Testis (tissue), 3 donors: ENCODE measurements around the gene ZNF667. TPM values are rescaled to one million over a fixed set of nuclear protein-coding genes. Genes with fewer than 3 reads are reported as not detected.
A peak's percentile ranks its signal among the peaks of the same experiment; 100 is the strongest.

Source experiments
- DNase-seq: peaks from one replicate; pipeline ENCODE4 v3.0.0-alpha.2; 2019
- H3K27ac ChIP-seq, 2 donors: fragments of 200-600 bp; sonication (generic); one replicate each; pipeline ENCODE4 v1.5.1; 2019
- H3K27me3 ChIP-seq: fragments of 200-600 bp; sonication (generic); one replicate; pipeline ENCODE4 v1.5.1; 2019
- H3K36me3 ChIP-seq: fragments of 200-600 bp; sonication (generic); one replicate; pipeline ENCODE4 v1.5.1; 2017; ENCODE audit warnings: low read depth; ENCODE audit errors: missing control alignments
- H3K4me1 ChIP-seq: fragments of 200-600 bp; sonication (generic); one replicate; pipeline ENCODE4 v1.5.1; 2019
- H3K4me3 ChIP-seq, 2 donors: fragments of 200-600 bp; sonication (generic); one replicate each; pipeline ENCODE4 v1.5.1; 2017 to 2019
- H3K9me3 ChIP-seq: fragments of 200-600 bp; sonication (generic); one replicate; pipeline ENCODE4 v1.5.1; 2017
- CTCF ChIP-seq, 3 experiments: fragments of 450-650 bp in 2 of 3; fragments of 200-600 bp in 1 of 3; sonication (generic) in 1 of 3; IDR thresholded peaks; one replicate each; pipeline ENCODE4 v1.5.1; 2016 to 2019; ENCODE audit warnings: antibody characterized with exemption in 3 of 3, mild to moderate bottlenecking in 2 of 3, moderate library complexity in 1 of 3
- POLR2A ChIP-seq: fragments of 450-650 bp; IDR thresholded peaks from one replicate; pipeline ENCODE4 v1.6.1; 2017; ENCODE audit warnings: antibody characterized with exemption, mild to moderate bottlenecking, moderate library complexity
- WGBS, 2 donors: methylation state at CpG; one replicate each; pipeline ENCODE4 v1.1.5; 2018; 5-methylcytosine and 5-hydroxymethylcytosine counted together
- intact Hi-C: fragments of 100-400 bp; cut with DNase I; formaldehyde crosslinking; loops from one replicate; pipeline ENCODE4 v1.15.1; 2023; ENCODE audit warnings: low total_unique reads
- polyA plus RNA-seq: library from polyadenylated mRNA; stranded (reverse); fragments of 350-450 nt; fragmentation: Illumina TruSeq; extraction: RNeasy Lipid Tissue Mini Kit (QIAGEN cat#74804); gene quantifications from one replicate; pipeline ENCODE4 v1.2.3, GENCODE V29; 2014; ENCODE audit warnings: low read depth, low replicate concordance; ENCODE audit not compliant: insufficient read depth
- total RNA-seq, 2 donors: library from RNA; depleted of rRNA; stranded (reverse); fragments of >200 nt; gene quantifications; one replicate each; pipeline ENCODE4 v1.2.3, GENCODE V29; 2016

Gene ZNF667
- total and polyA plus RNA-seq, 3 donors from 2014 or later = 7.6 to 16.5 (median 12.1) TPM

GRCh38 chr19:56393119-56394012 is 83.8 kb downstream of the ZNF667 start, which contains the start of gene ZNF582:
TSS of gene ZNF582 (minus strand) at chr19:56393534. CDS start at chr19:56391752, 1,782 bp downstream.
- Histone ChIP-seq H3K9me3 (no peaks in the 10 kb centered on the region), H3K27me3 (no peaks in the 10 kb centered on the region), H3K27ac (peak within 1 kb of the TSS; percentile 89 to 94), H3K4me1 (no peaks in the 10 kb centered on the region), H3K4me3 (peak within 1 kb of the TSS; percentile 77 to 84), H3K36me3 (no peaks in the 10 kb centered on the region)
- peak; percentile 99 for DNase-seq
- intact Hi-C loops = no loop called here
- 1 to 2% methylated on average over 24 to 68 of the region's 73 CpGs for WGBS, 2 donors
- TF ChIP-seq POLR2A = no peak
- TF ChIP-seq CTCF (IDR thresholded peaks at IDR 0.05) = peak; percentile 57 to 75 (median 70)

Other genes starting within 250 kb of the ZNF667 start
- under 1 TPM in 1 of 2 donors, not detected in 1; 0.79 TPM for gene EDDM13, start 204.6 kb downstream of the ZNF667 start, total RNA-seq
- 1.8 TPM for gene EDDM13, start 204.6 kb downstream of the ZNF667 start, polyA plus RNA-seq
- gene ZSCAN5A, start 162.5 kb downstream of the ZNF667 start, total RNA-seq = 10 to 100 TPM; 39.8 to 55.3 TPM
- 50.6 TPM for gene ZSCAN5A, start 162.5 kb downstream of the ZNF667 start, polyA plus RNA-seq
- gene ZNF582, start 83.8 kb downstream of the ZNF667 start, total RNA-seq = 10 to 100 TPM; 11.3 to 12.0 TPM
- 7.2 TPM for gene ZNF582, start 83.8 kb downstream of the ZNF667 start, polyA plus RNA-seq
- 10 to 100 TPM in 1 of 2 donors, 1 to 10 TPM in 1; 8.6 to 16.2 TPM for gene ZNF583, start 73.0 kb downstream of the ZNF667 start, total RNA-seq
- gene ZNF583, start 73.0 kb downstream of the ZNF667 start, polyA plus RNA-seq = 13.2 TPM
- 10 to 100 TPM; 13.1 to 22.8 TPM for gene ZNF471, start 30.5 kb upstream of the ZNF667 start, total RNA-seq
- gene ZNF471, start 30.5 kb upstream of the ZNF667 start, polyA plus RNA-seq = 7.0 TPM
- 10 to 100 TPM; 18.3 to 28.0 TPM for gene ZFP28, start 61.6 kb upstream of the ZNF667 start, total RNA-seq
- gene ZFP28, start 61.6 kb upstream of the ZNF667 start, polyA plus RNA-seq = 12.2 TPM
- gene ZNF470, start 90.1 kb upstream of the ZNF667 start, total RNA-seq = 10 to 100 TPM in 1 of 2 donors, 1 to 10 TPM in 1; 8.3 to 11.0 TPM
- gene ZNF470, start 90.1 kb upstream of the ZNF667 start, polyA plus RNA-seq = 4.5 TPM
- 10 to 100 TPM; 18.3 to 19.6 TPM for gene ZNF71, start 118.0 kb upstream of the ZNF667 start, total RNA-seq
- 7.2 TPM for gene ZNF71, start 118.0 kb upstream of the ZNF667 start, polyA plus RNA-seq
- gene SMIM17, start 165.8 kb upstream of the ZNF667 start, total RNA-seq = under 1 TPM; 0.25 to 0.79 TPM
- gene SMIM17, start 165.8 kb upstream of the ZNF667 start, polyA plus RNA-seq = 1.3 TPM
- 1 to 10 TPM; 2.9 to 4.9 TPM for gene ZNF835, start 194.4 kb upstream of the ZNF667 start, total RNA-seq
- 1.1 TPM for gene ZNF835, start 194.4 kb upstream of the ZNF667 start, polyA plus RNA-seq